Measurements from ENCODE around the gene MPIG6B. TPM values are rescaled to one million over a fixed set of nuclear protein-coding genes. Genes with fewer than 3 reads are reported as not detected.
A peak's percentile ranks its signal among the peaks of the same experiment; 100 is the strongest.

The MPIG6B gene
- total and polyA plus RNA-seq, 4 donors, result 0.08 to 10.7 (median 0.24) TPM

DNA sequence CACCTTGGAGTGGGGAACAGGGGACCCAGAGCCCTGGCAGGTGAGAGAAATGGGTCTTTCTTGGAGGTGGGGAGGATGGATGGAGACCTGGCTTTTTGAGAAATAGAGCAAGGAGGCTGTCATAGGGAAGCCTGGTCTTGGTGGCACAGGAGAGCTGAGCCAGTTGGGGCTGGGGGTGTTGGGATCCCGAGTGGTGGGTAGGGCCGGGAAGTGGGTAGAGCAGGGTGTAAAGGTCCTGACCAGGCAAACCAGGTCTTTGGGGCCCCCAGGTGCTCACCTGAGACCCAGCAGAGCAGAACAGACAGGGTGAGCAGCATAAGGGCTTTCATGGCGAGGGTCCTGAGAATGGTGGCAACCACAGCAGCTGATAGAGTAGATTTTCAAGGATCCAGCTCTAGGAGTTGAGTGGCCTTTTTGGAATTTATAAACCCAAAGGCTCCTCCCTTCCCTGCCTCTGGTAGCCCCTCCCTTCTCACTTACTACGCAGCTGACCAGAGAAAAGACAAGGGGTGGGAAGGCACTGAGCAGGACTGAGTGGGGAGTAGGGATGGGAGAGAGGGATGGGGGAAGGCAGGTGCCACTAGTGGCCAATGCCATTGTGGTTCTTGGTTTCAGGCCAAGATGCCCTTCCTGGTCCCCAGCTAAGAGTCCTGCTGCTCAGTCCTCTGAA is 1.7 kb upstream of the MPIG6B start, which contains the start of gene LY6G6C:
TSS of gene LY6G6C (minus strand) at position 396 of the 670 bp plus-strand sequence. CDS start at position 329, 67 bp downstream.
- TF ChIP-seq, protein P1, sequence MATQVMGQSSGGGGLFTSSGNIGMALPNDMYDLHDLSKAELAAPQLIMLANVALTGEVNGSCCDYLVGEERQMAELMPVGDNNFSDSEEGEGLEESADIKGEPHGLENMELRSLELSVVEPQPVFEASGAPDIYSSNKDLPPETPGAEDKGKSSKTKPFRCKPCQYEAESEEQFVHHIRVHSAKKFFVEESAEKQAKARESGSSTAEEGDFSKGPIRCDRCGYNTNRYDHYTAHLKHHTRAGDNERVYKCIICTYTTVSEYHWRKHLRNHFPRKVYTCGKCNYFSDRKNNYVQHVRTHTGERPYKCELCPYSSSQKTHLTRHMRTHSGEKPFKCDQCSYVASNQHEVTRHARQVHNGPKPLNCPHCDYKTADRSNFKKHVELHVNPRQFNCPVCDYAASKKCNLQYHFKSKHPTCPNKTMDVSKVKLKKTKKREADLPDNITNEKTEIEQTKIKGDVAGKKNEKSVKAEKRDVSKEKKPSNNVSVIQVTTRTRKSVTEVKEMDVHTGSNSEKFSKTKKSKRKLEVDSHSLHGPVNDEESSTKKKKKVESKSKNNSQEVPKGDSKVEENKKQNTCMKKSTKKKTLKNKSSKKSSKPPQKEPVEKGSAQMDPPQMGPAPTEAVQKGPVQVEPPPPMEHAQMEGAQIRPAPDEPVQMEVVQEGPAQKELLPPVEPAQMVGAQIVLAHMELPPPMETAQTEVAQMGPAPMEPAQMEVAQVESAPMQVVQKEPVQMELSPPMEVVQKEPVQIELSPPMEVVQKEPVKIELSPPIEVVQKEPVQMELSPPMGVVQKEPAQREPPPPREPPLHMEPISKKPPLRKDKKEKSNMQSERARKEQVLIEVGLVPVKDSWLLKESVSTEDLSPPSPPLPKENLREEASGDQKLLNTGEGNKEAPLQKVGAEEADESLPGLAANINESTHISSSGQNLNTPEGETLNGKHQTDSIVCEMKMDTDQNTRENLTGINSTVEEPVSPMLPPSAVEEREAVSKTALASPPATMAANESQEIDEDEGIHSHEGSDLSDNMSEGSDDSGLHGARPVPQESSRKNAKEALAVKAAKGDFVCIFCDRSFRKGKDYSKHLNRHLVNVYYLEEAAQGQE (IDR thresholded peaks at IDR 0.05), result no peak
- no peak for TF ChIP-seq TAF1 (conservative IDR thresholded peaks at IDR 0.05)
- TF ChIP-seq, protein P2, sequence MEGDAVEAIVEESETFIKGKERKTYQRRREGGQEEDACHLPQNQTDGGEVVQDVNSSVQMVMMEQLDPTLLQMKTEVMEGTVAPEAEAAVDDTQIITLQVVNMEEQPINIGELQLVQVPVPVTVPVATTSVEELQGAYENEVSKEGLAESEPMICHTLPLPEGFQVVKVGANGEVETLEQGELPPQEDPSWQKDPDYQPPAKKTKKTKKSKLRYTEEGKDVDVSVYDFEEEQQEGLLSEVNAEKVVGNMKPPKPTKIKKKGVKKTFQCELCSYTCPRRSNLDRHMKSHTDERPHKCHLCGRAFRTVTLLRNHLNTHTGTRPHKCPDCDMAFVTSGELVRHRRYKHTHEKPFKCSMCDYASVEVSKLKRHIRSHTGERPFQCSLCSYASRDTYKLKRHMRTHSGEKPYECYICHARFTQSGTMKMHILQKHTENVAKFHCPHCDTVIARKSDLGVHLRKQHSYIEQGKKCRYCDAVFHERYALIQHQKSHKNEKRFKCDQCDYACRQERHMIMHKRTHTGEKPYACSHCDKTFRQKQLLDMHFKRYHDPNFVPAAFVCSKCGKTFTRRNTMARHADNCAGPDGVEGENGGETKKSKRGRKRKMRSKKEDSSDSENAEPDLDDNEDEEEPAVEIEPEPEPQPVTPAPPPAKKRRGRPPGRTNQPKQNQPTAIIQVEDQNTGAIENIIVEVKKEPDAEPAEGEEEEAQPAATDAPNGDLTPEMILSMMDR (IDR thresholded peaks at IDR 0.05; ENCODE audit: low read depth, low read length, missing input control), result no peak
- no peak for TF ChIP-seq MAX (IDR thresholded peaks at IDR 0.05)
- no peak for TF ChIP-seq NR2F2 (IDR thresholded peaks at IDR 0.05)
- TF ChIP-seq RAD21 (IDR thresholded peaks at IDR 0.05), result no peak
- no peak for TF ChIP-seq EGR1 (IDR thresholded peaks at IDR 0.05; ENCODE audit: low read depth in 2 of 2)
- no peak for TF ChIP-seq JUND (IDR thresholded peaks at IDR 0.05)
- no peak for TF ChIP-seq FOXA1 (IDR thresholded peaks at IDR 0.05)
- TF ChIP-seq ZBTB33 (IDR thresholded peaks at IDR 0.05), result no peak
- no peak for TF ChIP-seq SP1 (IDR thresholded peaks at IDR 0.05)
- no peak for TF ChIP-seq HNF4G (IDR thresholded peaks at IDR 0.05)
- TF ChIP-seq RXRA (IDR thresholded peaks at IDR 0.05), result no peak
- no peak for TF ChIP-seq HNF4A (conservative IDR thresholded peaks at IDR 0.05)
- no peak for TF ChIP-seq FOXA2 (IDR thresholded peaks at IDR 0.05)
- no peak for TF ChIP-seq GABPA (IDR thresholded peaks at IDR 0.05 in 1 of 2, conservative IDR thresholded peaks at IDR 0.05 in 1 of 2)
- TF ChIP-seq YY1 (IDR thresholded peaks at IDR 0.05), result no peak
- TF ChIP-seq, protein P3, sequence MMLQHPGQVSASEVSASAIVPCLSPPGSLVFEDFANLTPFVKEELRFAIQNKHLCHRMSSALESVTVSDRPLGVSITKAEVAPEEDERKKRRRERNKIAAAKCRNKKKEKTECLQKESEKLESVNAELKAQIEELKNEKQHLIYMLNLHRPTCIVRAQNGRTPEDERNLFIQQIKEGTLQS (IDR thresholded peaks at IDR 0.05), result no peak
- DNase-seq (ENCODE audit: low spot score), result no peak
- Histone ChIP-seq H3K36me3 (ENCODE audit: control insufficient read depth in 4 of 4, insufficient read depth in 3 of 4, low read depth in 1 of 4, low read length in 3 of 4) (peaks cover 0 to 5% (median 0%) of the 10 kb centered on the region in 4 donors), H3K4me1 (ENCODE audit: control insufficient read depth in 4 of 4, insufficient read depth in 4 of 4, low read length in 3 of 4) (no peaks in the 10 kb centered on the region), H3K9me3 (ENCODE audit: control insufficient read depth in 4 of 4, low read length in 3 of 4) (no peaks in the 10 kb centered on the region), H3K9ac (ENCODE audit: low read depth in 1 of 2, low read length in 2 of 2) (peak within 1 kb of the TSS in 1 of 2 donors; percentile 1), H3K27ac (ENCODE audit: low read depth in 1 of 2, low read length in 2 of 2) (no peak within 1 kb of the TSS), H3K4me3 (ENCODE audit: low read depth in 1 of 3, low read length in 3 of 3) (no peak within 1 kb of the TSS), H3K27me3 (ENCODE audit: control insufficient read depth in 4 of 4, insufficient read depth in 4 of 4, low read length in 3 of 4) (no peaks in the 10 kb centered on the region)
- 86% methylated on average over 4 of the region's 4 CpGs for WGBS
